GM21825 (cell line): ENCODE data around the gene YIPF3.
"Not testable (repeated sequence)": the region's sequence is repeated elsewhere in the genome, so short reads cannot be mapped to it uniquely, and the experiment has no call there.

Experiments
- ATAC-seq: cut with Tn5 transposase; IDR thresholded peaks from one replicate; pipeline ENCODE4 v1.9.1; 2021; ENCODE audit warnings: mild to moderate bottlenecking, moderate library complexity; ENCODE audit not compliant: unreplicated experiment

Gene YIPF3

GRCh38 chr6:43509984-43510826 is 6.5 kb downstream of the YIPF3 start, which contains the start of gene LRRC73:
Gene LRRC73 (minus strand): TSS chr6:43510346. CDS start chr6:43509785, 561 bp downstream.
- ATAC-seq, result peak; percentile 46

- ATAC-seq, result no peak
These were observed 7.4 kb downstream of the YIPF3 start for GRCh38 chr6:43509142-43509983.

GRCh38 chr6:43508481-43509141 is 8.1 kb downstream of the YIPF3 start:
- ATAC-seq, result no peak

- ATAC-seq, result peak; percentile 49
These were observed 9.9 kb downstream of the YIPF3 start for GRCh38 chr6:43506667-43507471.

GRCh38 chr6:43506171-43506570 is 10.6 kb downstream of the YIPF3 start:
- ATAC-seq, result no peak

GRCh38 chr6:43505718-43506117 is 11.0 kb downstream of the YIPF3 start:
- ATAC-seq, result no peak

- no peak for ATAC-seq
These were observed 11.8 kb downstream of the YIPF3 start for GRCh38 chr6:43504756-43505593.

GRCh38 chr6:43503443-43503842 is 13.3 kb downstream of the YIPF3 start:
- ATAC-seq, result no peak

GRCh38 chr6:43502666-43503065 is 14.1 kb downstream of the YIPF3 start:
- no peak for ATAC-seq

- ATAC-seq, result no peak
These were observed 15.8 kb downstream of the YIPF3 start for GRCh38 chr6:43500921-43501320.

- ATAC-seq, result no peak
These were observed 17.5 kb downstream of the YIPF3 start for GRCh38 chr6:43499028-43499815.

GRCh38 chr6:43498291-43498690 is 18.4 kb downstream of the YIPF3 start:
- ATAC-seq, result not testable (repeated sequence)

- no peak for ATAC-seq
These were observed 19.0 kb downstream of the YIPF3 start for GRCh38 chr6:43497689-43498088.

GRCh38 chr6:43497129-43497396 is 19.7 kb downstream of the YIPF3 start:
- ATAC-seq, result no peak

GRCh38 chr6:43496370-43497128 is 20.2 kb downstream of the YIPF3 start:
- ATAC-seq, result no peak

- no peak for ATAC-seq
These were observed 21.3 kb downstream of the YIPF3 start for GRCh38 chr6:43495409-43495941.

- no peak for ATAC-seq
These were observed 22.0 kb downstream of the YIPF3 start for GRCh38 chr6:43494766-43495165.

GRCh38 chr6:43494321-43494720 is 22.4 kb downstream of the YIPF3 start:
- no peak for ATAC-seq
